ENCODE measurements around the gene CELA1. TPM values are rescaled to one million over a fixed set of nuclear protein-coding genes. Genes with fewer than 3 reads are reported as not detected.

Gene CELA1
- polyA plus RNA-seq, 2 of the 4 experiments (the other 2 are of a cell fraction), result not detected

GRCh38 chr12:51321882-51322281 is 24.6 kb downstream of the CELA1 start:
- Histone ChIP-seq H3K4me2 (no peak overlapping the region), H3K4me1 (peaks cover 34% of the 10 kb centered on the region), H3K27ac (no peak overlapping the region), H3K4me3 (no peak overlapping the region), H3K9me3 (no peaks in the 10 kb centered on the region)
- ATAC-seq, result no peak
- ChIA-PET CTCF (interaction anchor here (6.0 kb wide), 1 partner anchor 18 kb away, joined by 41 read pairs; no protein-coding TSS in a partner anchor), POLR2A (interaction anchor here (1.1 kb wide), 1 partner anchor 13 kb away, joined by 3 read pairs; no protein-coding TSS in a partner anchor)
- TF ChIP-seq PHF8 (IDR thresholded peaks at IDR 0.05; ENCODE audit: borderline replicate concordance, low read depth) (no peak), ELK1 (IDR thresholded peaks at IDR 0.05; ENCODE audit: low read depth, low read length) (no peak), RARB (CRISPR knock-in tag; IDR thresholded peaks at IDR 0.05) (no peak), POLR2AphosphoS2 (conservative IDR thresholded peaks at IDR 0.05; ENCODE audit: low read length) (no peak), HMGXB4 (CRISPR knock-in tag; IDR thresholded peaks at IDR 0.05; ENCODE audit: borderline replicate concordance) (no peak), ZC3H11A (IDR thresholded peaks at IDR 0.05) (no peak), CHD2 (IDR thresholded peaks at IDR 0.05; ENCODE audit: low read length, partially characterized antibody) (no peak), RCOR1 (IDR thresholded peaks at IDR 0.05; ENCODE audit: low read depth, low read length) (no peak), MYC (IDR thresholded peaks at IDR 0.05; ENCODE audit: borderline replicate concordance, low read length) (no peak), FOXS1 (CRISPR knock-in tag; IDR thresholded peaks at IDR 0.05) (no peak), ATOH8 (CRISPR knock-in tag; IDR thresholded peaks at IDR 0.05; ENCODE audit: low read depth) (no peak), JUN (IDR thresholded peaks at IDR 0.05) (no peak), BHLHE40 (IDR thresholded peaks at IDR 0.05; ENCODE audit: low read depth, low read length) (no peak), MAX (IDR thresholded peaks at IDR 0.05) (no peak)
- no peak for DNase-seq (ENCODE audit: low read depth in 1 of 2, low spot score in 1 of 2)
- 95% methylated on average over 3 of the region's 3 CpGs for WGBS (ENCODE audit: missing lambda C conversion rate)
- no peak for FAIRE-seq

- 19% methylated on average over 3 of the region's 3 CpGs for WGBS (ENCODE audit: missing lambda C conversion rate)
- CTCF ChIA-PET, result interaction anchor here (0.8 to 6.0 kb wide), 4 partner anchors 10 to 51 kb away, joined by 3 to 41 read pairs (median 5); no protein-coding TSS in a partner anchor
- TF ChIP-seq NR3C1 (IDR thresholded peaks at IDR 0.05), result no peak
- TF ChIP-seq GATA3 (IDR thresholded peaks at IDR 0.05; ENCODE audit: borderline replicate concordance), result 0 out of 2 replicates have a peak, but pooled peaks have one; percentile 33
- TF ChIP-seq NPAS2 (CRISPR knock-in tag; IDR thresholded peaks at IDR 0.05; ENCODE audit: borderline replicate concordance), result no peak
- no peak overlapping the region for H3K4me3 ChIP-seq
- POLR2A ChIA-PET, result interaction anchor here (0.7 to 0.9 kb wide), 2 partner anchors 12 to 20 kb away, joined by 3 read pairs; no protein-coding TSS in a partner anchor
- FAIRE-seq (no peak), DNase-seq (ENCODE audit: low read depth in 1 of 2, low spot score in 1 of 2) (peak in 1 of 2 experiments; percentile 79), ATAC-seq (peak; percentile 43 to 86; a peak in 4 of 6 replicates)
- H3K9me3 ChIP-seq, result no peaks in the 10 kb centered on the region
- peak overlapping the region; percentile 30 to 55; a peak in 5 of 6 replicates for H3K27ac ChIP-seq
- H3K4me2 ChIP-seq, result peak overlapping the region; percentile 51; the same call in 2 of the 3 replicates
- peaks cover 28% of the 10 kb centered on the region for H3K4me1 ChIP-seq
These were observed 25.7 kb downstream of the CELA1 start for GRCh38 chr12:51320695-51321320.

GRCh38 chr12:51320311-51320694 is 26.2 kb downstream of the CELA1 start:
- POLR2A ChIA-PET, result interaction anchor here (0.9 kb wide), 1 partner anchor 12 kb away, joined by 3 read pairs; no protein-coding TSS in a partner anchor
- CTCF ChIA-PET, result interaction anchor here (0.8 to 6.0 kb wide), 4 partner anchors 9 to 58 kb away, joined by 3 to 41 read pairs (median 5); no protein-coding TSS in a partner anchor
- no peak overlapping the region for H3K4me3 ChIP-seq
- peak overlapping the region; percentile 51; the same call in 2 of the 3 replicates for H3K4me2 ChIP-seq
- peak in 1 of 2 experiments; percentile 59 for DNase-seq (ENCODE audit: low read depth in 1 of 2, low spot score in 1 of 2)
- H3K27ac ChIP-seq, result peak overlapping the region; percentile 30 to 55; a peak in 5 of 6 replicates
- TF ChIP-seq EHF (CRISPR knock-in tag; IDR thresholded peaks at IDR 0.05) (peak; percentile 6; the same call in 1 of the 2 replicates), RNF2 (IDR thresholded peaks at IDR 0.05; ENCODE audit: borderline replicate concordance, low read depth) (no peak)
- peak in 1 of 2 experiments; percentile 61; a peak in 3 of 6 replicates for ATAC-seq
- H3K9me3 ChIP-seq, result no peaks in the 10 kb centered on the region
- H3K4me1 ChIP-seq, result peaks cover 28% of the 10 kb centered on the region
- no peak for FAIRE-seq
- 50% methylated on average over 4 of the region's 4 CpGs for WGBS (ENCODE audit: missing lambda C conversion rate)

All from A549 (cell line).